ENCODE results near the gene FBXL4. TPM values are rescaled to one million over a fixed set of nuclear protein-coding genes. Genes with fewer than 3 reads are reported as not detected.

Gene FBXL4
- polyA plus RNA-seq (ENCODE audit: insufficient read length in 3 of 3), result 10 to 100 TPM; 25.6 to 30.2 (median 27.9) TPM

GRCh38 chr6:98947411-98948292 is at the start of gene FBXL4:
Gene FBXL4, minus strand, starts transcription at chr6:98947946. Its CDS starts 20,958 bp downstream, at chr6:98926988.
- peak in 1 of 3 donors; percentile 37 for DNase-seq (ENCODE audit: low read depth in 3 of 3, low spot score in 2 of 3)

DNA sequence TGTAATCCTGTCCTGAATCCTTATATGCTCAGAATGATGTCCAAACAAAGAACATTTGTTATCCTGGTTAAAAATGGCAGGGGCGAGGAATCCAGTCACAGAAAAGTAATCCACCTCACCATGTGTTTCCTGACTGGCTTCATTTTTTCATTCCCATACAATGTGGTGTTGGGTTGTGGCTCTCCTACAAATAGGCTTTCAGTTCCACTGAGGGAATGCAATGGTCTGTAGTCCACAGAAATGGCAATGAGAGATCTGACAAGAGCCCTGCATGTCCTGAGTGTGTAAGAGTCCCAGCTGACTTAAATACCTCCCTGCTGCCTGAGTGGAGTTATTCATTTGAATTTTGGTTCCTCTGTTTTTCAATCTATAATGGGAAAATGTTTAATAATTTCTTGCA is 47.4 kb upstream of the FBXL4 start:
- DNase-seq (ENCODE audit: low read depth in 3 of 3, low spot score in 2 of 3), result no peak

GRCh38 chr6:98992535-98992934 is 44.8 kb upstream of the FBXL4 start:
- DNase-seq (ENCODE audit: low read depth in 3 of 3, low spot score in 2 of 3), result no peak

DNA sequence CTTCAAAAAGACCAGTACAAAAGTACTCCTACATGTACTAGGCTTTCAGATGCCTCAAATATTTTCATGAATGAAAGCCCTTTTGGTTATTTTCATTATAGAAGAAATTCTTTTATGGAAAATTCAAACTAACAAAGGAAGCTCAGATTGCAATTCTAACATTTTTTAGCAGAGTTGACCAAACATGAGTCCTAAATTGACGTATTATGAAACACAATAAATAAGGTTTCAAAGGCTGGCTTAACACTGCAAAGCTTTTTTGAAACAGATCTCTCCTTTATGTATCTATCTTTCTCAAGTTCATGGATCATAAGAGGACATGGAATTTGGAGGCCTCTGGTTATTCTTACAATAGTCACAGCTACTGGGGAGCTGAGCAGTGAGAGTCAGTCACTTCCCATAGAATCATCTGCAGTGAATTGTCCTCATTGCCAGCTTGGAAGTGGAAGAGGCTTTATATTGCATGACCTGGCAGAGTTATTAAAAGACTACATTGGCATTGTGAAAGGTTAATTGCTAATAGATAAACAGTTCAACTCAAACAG is 38.4 kb upstream of the FBXL4 start:
- DNase-seq (ENCODE audit: low read depth in 3 of 3, low spot score in 2 of 3), result no peak

GRCh38 chr6:98985391-98985790 is 37.6 kb upstream of the FBXL4 start:
- DNase-seq (ENCODE audit: low read depth in 3 of 3, low spot score in 2 of 3), result no peak

DNA sequence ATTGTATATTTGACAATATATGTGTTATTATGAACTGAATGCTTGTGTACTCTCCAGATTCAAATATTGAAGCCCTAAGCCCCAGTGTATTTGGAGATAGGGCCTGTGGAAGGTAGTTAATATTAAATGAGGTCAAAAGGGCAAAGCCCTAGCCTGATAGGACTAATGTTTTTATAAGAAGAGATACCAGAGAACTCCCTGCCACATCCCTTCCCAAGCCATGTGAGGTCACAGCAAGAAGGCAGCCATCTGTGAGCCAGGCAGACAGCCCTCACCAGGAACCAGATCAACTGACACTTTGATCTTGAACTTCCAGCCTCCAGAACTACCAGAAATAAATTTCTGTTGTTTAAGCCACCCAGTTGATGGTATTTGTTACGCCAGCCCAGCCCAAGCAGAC is 36.4 kb upstream of the FBXL4 start:
- no peak for DNase-seq (ENCODE audit: low read depth in 3 of 3, low spot score in 2 of 3)

- DNase-seq (ENCODE audit: low read depth in 3 of 3, low spot score in 2 of 3), result no peak
Observed at GRCh38 chr6:98981473-98981872, 33.7 kb upstream of the FBXL4 start.

DNA sequence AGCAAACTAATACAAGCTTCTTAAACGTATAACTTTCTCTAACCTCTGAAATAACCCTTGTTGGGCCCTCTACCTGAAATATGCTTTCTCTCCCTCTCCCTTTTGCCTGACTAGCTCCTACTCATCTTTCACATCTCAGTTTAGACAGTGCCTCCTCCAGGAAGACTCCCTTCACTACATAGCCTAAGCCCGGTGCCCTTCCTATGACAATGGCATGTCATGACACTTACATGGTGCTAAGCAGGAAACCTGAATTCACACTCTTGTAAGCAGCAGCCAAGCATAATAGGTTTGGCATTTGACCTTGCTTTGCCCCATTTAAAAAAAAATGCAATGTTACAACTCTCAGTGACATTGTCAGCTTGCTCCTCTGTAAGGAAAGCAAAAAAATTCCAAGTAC is 33.1 kb upstream of the FBXL4 start:
- no peak for DNase-seq (ENCODE audit: low read depth in 3 of 3, low spot score in 2 of 3)

- no peak for DNase-seq (ENCODE audit: low read depth in 3 of 3, low spot score in 2 of 3)
Observed at GRCh38 chr6:98977671-98978292, 30.0 kb upstream of the FBXL4 start.

DNA sequence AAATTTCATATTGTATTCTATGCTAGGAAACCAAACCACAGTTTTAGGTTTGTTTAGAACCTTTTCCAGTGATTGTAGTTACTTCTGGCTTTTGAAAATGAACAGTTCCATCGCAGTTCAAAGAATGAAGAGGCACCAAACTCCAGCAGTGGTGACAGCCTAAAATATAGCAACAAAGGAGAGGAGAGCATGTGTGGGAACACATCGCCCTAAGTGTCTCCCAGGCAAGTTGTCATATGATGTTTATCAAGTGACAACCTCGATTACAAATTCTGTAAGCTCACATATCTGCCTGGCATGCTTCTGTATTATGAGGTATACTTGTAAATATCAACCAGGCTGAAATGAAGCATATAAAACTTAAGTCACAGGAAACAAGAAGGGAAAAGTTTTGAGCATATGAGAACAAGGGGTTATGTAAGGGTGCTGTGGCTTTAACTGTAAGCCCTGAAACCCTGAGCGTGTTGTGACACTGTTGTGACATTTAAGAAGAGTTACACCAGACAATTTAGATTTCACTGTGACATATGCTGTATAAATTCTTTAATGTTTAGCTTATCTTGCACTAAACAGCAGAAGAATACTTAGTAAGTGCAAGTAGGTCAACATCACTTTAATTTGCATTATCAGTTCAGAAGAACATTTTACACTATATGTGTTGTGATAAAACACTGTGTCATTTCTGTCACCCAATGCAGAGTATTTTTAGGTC is 29.1 kb upstream of the FBXL4 start:
- DNase-seq (ENCODE audit: low read depth in 3 of 3, low spot score in 2 of 3), result no peak

DNA sequence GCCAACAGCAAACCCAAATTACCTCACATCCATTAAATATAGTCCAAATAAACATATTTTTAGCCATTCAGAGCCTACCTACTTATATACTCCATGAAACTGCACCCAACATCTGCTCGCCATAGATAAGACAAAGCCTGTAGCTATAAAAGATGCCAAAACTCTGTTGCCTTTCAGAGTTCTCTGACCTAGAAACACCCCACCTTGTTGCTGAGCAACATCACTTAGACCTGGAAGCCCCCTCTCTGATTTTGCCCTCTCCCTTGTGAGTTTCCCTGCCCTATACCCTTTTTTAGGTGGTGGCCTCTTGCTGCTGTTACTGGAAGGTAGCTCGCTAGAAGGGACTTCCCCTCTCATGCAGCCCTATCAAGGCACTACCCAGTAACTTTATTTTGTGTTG is 27.7 kb upstream of the FBXL4 start:
- DNase-seq (ENCODE audit: low read depth in 3 of 3, low spot score in 2 of 3), result no peak

GRCh38 chr6:98974309-98974708 is 26.6 kb upstream of the FBXL4 start:
- DNase-seq (ENCODE audit: low read depth in 3 of 3, low spot score in 2 of 3), result no peak

GRCh38 chr6:98973571-98973970 is 25.8 kb upstream of the FBXL4 start:
- no peak for DNase-seq (ENCODE audit: low read depth in 3 of 3, low spot score in 2 of 3)

- DNase-seq (ENCODE audit: low read depth in 3 of 3, low spot score in 2 of 3), result no peak
Observed at GRCh38 chr6:98971303-98971702, 23.6 kb upstream of the FBXL4 start.

- no peak for DNase-seq (ENCODE audit: low read depth in 3 of 3, low spot score in 2 of 3)
Observed at GRCh38 chr6:98970469-98970868, 22.7 kb upstream of the FBXL4 start.

DNA sequence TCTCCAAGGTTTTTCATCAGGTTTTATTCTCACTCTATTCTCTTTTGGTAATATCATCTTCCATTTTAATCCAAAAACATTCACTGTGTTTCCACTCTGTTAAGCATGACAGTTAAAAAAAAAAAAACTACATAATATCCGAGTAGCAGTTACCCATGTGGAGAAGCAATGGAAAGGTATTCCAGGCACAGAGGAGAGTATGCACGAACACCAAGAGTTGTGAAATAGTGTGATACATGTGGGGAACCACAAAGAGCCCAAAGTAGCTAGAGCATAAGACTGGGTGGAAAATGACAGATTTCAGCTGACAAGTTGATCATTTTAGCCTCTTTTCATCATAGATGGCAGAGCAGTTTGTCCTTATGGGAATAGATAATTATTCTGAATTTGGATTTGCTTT is 19.9 kb upstream of the FBXL4 start:
- DNase-seq (ENCODE audit: low read depth in 3 of 3, low spot score in 2 of 3), result no peak

DNA sequence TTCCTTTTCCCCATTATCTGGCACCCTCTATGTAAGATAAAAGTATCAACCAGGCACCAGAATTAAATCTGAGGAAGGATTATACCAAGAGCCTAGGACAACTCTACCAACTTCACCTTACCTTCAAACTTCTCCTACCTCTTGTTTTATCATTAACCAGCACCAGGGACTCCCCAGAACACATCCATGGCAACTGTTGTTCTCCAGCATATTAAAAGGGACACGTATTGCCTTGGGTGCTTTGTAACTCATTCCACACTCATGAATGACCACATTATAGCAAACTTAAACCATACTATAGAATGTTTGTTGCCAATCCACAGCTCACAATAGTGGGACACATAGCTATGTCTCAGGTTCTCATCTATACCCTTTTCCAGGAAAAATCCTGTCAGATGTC is 11.9 kb upstream of the FBXL4 start:
- no peak for DNase-seq (ENCODE audit: low read depth in 3 of 3, low spot score in 2 of 3)

DNA sequence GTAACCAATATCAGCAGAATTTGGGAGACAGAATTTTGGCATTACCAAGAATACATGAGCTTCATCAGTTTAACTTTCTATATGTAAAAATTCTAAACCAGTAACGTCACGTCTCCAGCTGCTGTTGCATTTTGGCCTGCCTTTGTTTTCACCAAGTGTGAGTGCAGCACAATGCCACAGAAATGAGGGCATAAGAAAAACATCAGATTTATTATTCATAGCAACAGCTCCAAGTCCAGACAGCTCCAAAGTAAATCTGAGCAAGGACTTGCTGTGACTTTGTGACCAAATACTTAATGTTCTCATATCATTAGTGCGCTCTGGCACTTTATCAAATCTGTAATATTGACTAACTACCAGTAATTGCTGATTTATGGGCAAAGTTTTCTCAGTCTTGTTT is 11.0 kb upstream of the FBXL4 start:
- DNase-seq (ENCODE audit: low read depth in 3 of 3, low spot score in 2 of 3), result no peak

DNA sequence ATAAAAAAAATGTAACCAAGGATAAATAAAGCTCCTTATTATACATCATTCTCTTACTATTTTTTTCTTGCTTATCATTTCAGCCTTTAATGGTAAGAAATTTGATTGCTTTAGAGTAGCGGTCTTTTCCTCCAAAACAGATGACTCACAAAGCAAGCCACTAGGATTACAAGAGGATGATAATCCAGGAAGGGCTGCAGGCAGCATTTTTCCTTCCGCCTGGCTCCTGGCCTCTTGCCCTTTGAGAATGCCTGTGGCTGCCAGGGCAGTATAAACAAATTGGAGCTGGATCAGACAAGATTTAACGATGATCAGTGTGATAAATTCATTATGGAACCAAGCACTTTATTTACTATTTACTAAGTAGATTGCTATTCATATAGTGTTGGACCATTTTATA is 9.7 kb upstream of the FBXL4 start:
- DNase-seq (ENCODE audit: low read depth in 3 of 3, low spot score in 2 of 3), result no peak

- no peak for DNase-seq (ENCODE audit: low read depth in 3 of 3, low spot score in 2 of 3)
Observed at GRCh38 chr6:98949589-98949988, 1.8 kb upstream of the FBXL4 start.

DNA sequence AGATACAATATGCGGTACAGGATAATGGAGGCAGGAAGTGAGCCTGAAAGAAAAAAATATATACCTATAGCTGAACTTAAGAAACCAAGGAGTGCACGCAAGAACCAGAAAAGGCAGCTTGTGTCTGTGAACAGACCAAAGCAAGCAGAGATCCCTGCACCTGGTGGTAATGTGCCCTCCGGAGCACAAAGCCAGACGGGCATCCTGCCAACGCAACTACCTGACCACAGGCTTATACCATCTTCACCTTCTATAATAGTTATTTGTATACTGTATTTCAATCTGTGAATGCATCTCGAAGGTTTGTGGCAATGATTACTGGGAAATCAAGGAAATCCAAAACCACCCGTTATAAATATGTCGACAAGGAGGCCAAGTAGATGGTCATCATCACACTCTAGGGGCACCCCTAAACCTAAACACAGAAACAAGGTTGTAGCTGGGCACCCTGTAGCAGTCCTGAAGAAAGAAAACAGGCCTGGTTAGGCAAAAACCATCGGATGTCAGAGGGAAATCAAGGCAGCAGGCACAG is 801 bp downstream of the FBXL4 start:
- peak in 1 of 3 donors; percentile 7 for DNase-seq (ENCODE audit: low read depth in 3 of 3, low spot score in 2 of 3)

All from right renal cortex interstitium (tissue), 3 donors.